CD4-positive, alpha-beta memory T cell (primary cell): Measurements from ENCODE around the gene TTC39C. TPM values are rescaled to one million over a fixed set of nuclear protein-coding genes. Genes with fewer than 3 reads are reported as not detected.

Experiments
- CTCF ChIA-PET: fragments of 350-600 bp; sonication (Branson Sonifier 250); formaldehyde crosslinking; loops from one replicate; lab custom pipeline; 2021; ENCODE audit warnings: inconsistent platforms; ENCODE audit not compliant: partially characterized antibody; lab: Charles Lee
- POLR2A ChIA-PET: fragments of 350-600 bp; sonication (Branson Sonifier 250); formaldehyde crosslinking; loops from one replicate; lab custom pipeline; 2021; ENCODE audit not compliant: partially characterized antibody; lab: Charles Lee
- DNase-seq, 5 donors: peaks; one replicate each; pipeline versions ENCODE4 v3.0.0 to v3.0.0-alpha.2; 2020 to 2022; ENCODE audit warnings: mixed read lengths in 1 of 5
- H3K27ac ChIP-seq: one replicate; pipeline ENCODE4 v1.7.0; 2013; ENCODE audit warnings: low read depth, low read length
- H3K27me3 ChIP-seq: 2 replicates; pipeline ENCODE4 v1.7.0; 2013; ENCODE audit warnings: mild to moderate bottlenecking, low read length, moderate library complexity; ENCODE audit not compliant: insufficient read depth
- H3K36me3 ChIP-seq: 2 replicates; pipeline ENCODE4 v1.7.0; 2013; ENCODE audit warnings: mild to moderate bottlenecking, low read length, moderate library complexity; ENCODE audit not compliant: insufficient read depth
- H3K4me1 ChIP-seq: 2 replicates; pipeline ENCODE4 v1.7.0; 2013; ENCODE audit warnings: mild to moderate bottlenecking, low read length, moderate library complexity; ENCODE audit not compliant: insufficient read depth
- H3K4me3 ChIP-seq, 2 donors: one replicate each; pipeline ENCODE4 v1.7.0; 2013; ENCODE audit warnings: low read length in 2 of 2, mild to moderate bottlenecking in 1 of 2
- H3K9me3 ChIP-seq, 2 donors: one replicate each; pipeline ENCODE4 v1.7.0; 2013; ENCODE audit warnings: low read length in 2 of 2, control low read depth in 1 of 2; ENCODE audit not compliant: control insufficient read depth in 1 of 2
- H3K27ac Mint-ChIP-seq, 7 donors: one replicate each; pipeline ENCODE4 v1.8.0; 2020 to 2021; ENCODE audit warnings: mixed read lengths in 7 of 7, mild to moderate bottlenecking in 6 of 7, inconsistent platforms in 3 of 7, moderate library complexity in 3 of 7
- H3K27me3 Mint-ChIP-seq, 2 donors: one replicate each; pipeline ENCODE4 v1.8.0; 2020 to 2021; ENCODE audit warnings: mixed read lengths in 2 of 2
- H3K36me3 Mint-ChIP-seq, 2 donors: one replicate each; pipeline ENCODE4 v1.8.0; 2020 to 2021; ENCODE audit warnings: mixed read lengths in 2 of 2, inconsistent platforms in 1 of 2, mild to moderate bottlenecking in 1 of 2
- H3K4me1 Mint-ChIP-seq, 4 donors: one replicate each; pipeline ENCODE4 v1.8.0; 2020 to 2021; ENCODE audit warnings: mixed read lengths in 4 of 4, mild to moderate bottlenecking in 1 of 4
- H3K4me3 Mint-ChIP-seq, 8 donors: one replicate each; pipeline ENCODE4 v1.8.0; 2020 to 2021; ENCODE audit warnings: mixed read lengths in 8 of 8, mild to moderate bottlenecking in 7 of 8, moderate library complexity in 6 of 8, inconsistent platforms in 3 of 8
- H3K9me3 Mint-ChIP-seq, 8 donors: one replicate each; pipeline ENCODE4 v1.8.0; 2020 to 2021; ENCODE audit warnings: mixed read lengths in 8 of 8, mild to moderate bottlenecking in 5 of 8, inconsistent platforms in 3 of 8, moderate library complexity in 1 of 8
- intact Hi-C: fragments of 100-400 bp; cut with micrococcal nuclease; formaldehyde crosslinking; loops from one replicate; pipeline ENCODE4 v1.15.1; 2023
- polyA plus RNA-seq, 2 donors: library from polyadenylated mRNA; unstranded; fragments of 300-500 nt; fragmentation: Illumina TruSeq; gene quantifications; one replicate each; pipeline ENCODE4 v1.2.3, GENCODE V29; 2021
- total RNA-seq, 2 experiments: library from RNA; stranded (reverse); gene quantifications; one replicate each; pipeline ENCODE4 v1.2.3, GENCODE V29; 2021

Gene TTC39C
- total and polyA plus RNA-seq, 4 experiments from 2014 or later: 134 to 180 (median 167) TPM

- H3K36me3 Mint-ChIP-seq: peaks cover 64 to 80% of the 10 kb centered on the region in 2 donors
- H3K4me1 Mint-ChIP-seq: peaks cover 0 to 10% (median 3%) of the 10 kb centered on the region in 4 donors
- POLR2A ChIA-PET: interaction anchor here (1.7 kb wide), 1 partner anchor 11 kb away, joined by 6 read pairs; the partner anchor contains the start of gene CABYR
- no peaks in the 10 kb centered on the region for H3K27me3 Mint-ChIP-seq
- peaks cover 82% of the 10 kb centered on the region for H3K36me3 ChIP-seq
- no peak overlapping the region for H3K4me3 Mint-ChIP-seq
- no peak overlapping the region for H3K27ac ChIP-seq
- no peaks in the 10 kb centered on the region for H3K27me3 ChIP-seq
- H3K27ac Mint-ChIP-seq: peak overlapping the region in 6 of 7 donors; percentile 2 to 93 (median 65)
- no peak overlapping the region for H3K4me3 ChIP-seq
- DNase-seq: no peak
- CTCF ChIA-PET: interaction anchor here (0.6 to 1.0 kb wide), 2 partner anchors 97 to 586 kb away, joined by 3 read pairs; no protein-coding TSS in a partner anchor
- intact Hi-C loops: no loop called here
- H3K9me3 Mint-ChIP-seq: no peaks in the 10 kb centered on the region
- H3K4me1 ChIP-seq: no peaks in the 10 kb centered on the region
- H3K9me3 ChIP-seq: no peaks in the 10 kb centered on the region
These were observed 113.2 kb downstream of the TTC39C start for GRCh38 chr18:24127735-24128134.

- no peak for DNase-seq
- H3K4me3 ChIP-seq: no peak overlapping the region
- H3K27me3 ChIP-seq: no peaks in the 10 kb centered on the region
- H3K4me3 Mint-ChIP-seq: no peak overlapping the region
- H3K4me1 Mint-ChIP-seq: peaks cover 0 to 10% (median 1%) of the 10 kb centered on the region in 4 donors
- peaks cover 76% of the 10 kb centered on the region for H3K36me3 ChIP-seq
- intact Hi-C loops: no loop called here
- H3K9me3 ChIP-seq: no peaks in the 10 kb centered on the region
- CTCF ChIA-PET: no interaction called here
- H3K4me1 ChIP-seq: no peaks in the 10 kb centered on the region
- no peak overlapping the region for H3K27ac ChIP-seq
- POLR2A ChIA-PET: interaction anchor here (1.7 kb wide), 1 partner anchor 10 kb away, joined by 6 read pairs; the partner anchor contains the start of gene CABYR
- peaks cover 66 to 80% of the 10 kb centered on the region in 2 donors for H3K36me3 Mint-ChIP-seq
- no peaks in the 10 kb centered on the region for H3K9me3 Mint-ChIP-seq
- H3K27me3 Mint-ChIP-seq: no peaks in the 10 kb centered on the region
- H3K27ac Mint-ChIP-seq: peak overlapping the region in 2 of 7 donors; percentile 9 to 71
These were observed 114.1 kb downstream of the TTC39C start for GRCh38 chr18:24128700-24129099.

GRCh38 chr18:24130494-24130893 lies 115.9 kb downstream of the TTC39C start:
- H3K4me3 ChIP-seq: no peak overlapping the region
- no peaks in the 10 kb centered on the region for H3K9me3 ChIP-seq
- CTCF ChIA-PET: no interaction called here
- no peaks in the 10 kb centered on the region for H3K9me3 Mint-ChIP-seq
- H3K36me3 Mint-ChIP-seq: peaks cover 65 to 72% of the 10 kb centered on the region in 2 donors
- DNase-seq: no peak
- no peaks in the 10 kb centered on the region for H3K4me1 ChIP-seq
- no peak overlapping the region for H3K4me3 Mint-ChIP-seq
- peaks cover 0 to 4% (median 1%) of the 10 kb centered on the region in 4 donors for H3K4me1 Mint-ChIP-seq
- intact Hi-C loops: no loop called here
- no peak overlapping the region for H3K27ac Mint-ChIP-seq
- POLR2A ChIA-PET: no interaction called here
- H3K36me3 ChIP-seq: peaks cover 63% of the 10 kb centered on the region
- no peak overlapping the region for H3K27ac ChIP-seq
- H3K27me3 ChIP-seq: no peaks in the 10 kb centered on the region
- H3K27me3 Mint-ChIP-seq: no peaks in the 10 kb centered on the region

GRCh38 chr18:24136967-24137373 lies 122.4 kb downstream of the TTC39C start:
- Mint-ChIP-seq H3K4me3 (peak overlapping the region in 7 of 8 donors; percentile 9 to 98 (median 48)), H3K9me3 (no peaks in the 10 kb centered on the region)
- POLR2A ChIA-PET: no interaction called here

DNA sequence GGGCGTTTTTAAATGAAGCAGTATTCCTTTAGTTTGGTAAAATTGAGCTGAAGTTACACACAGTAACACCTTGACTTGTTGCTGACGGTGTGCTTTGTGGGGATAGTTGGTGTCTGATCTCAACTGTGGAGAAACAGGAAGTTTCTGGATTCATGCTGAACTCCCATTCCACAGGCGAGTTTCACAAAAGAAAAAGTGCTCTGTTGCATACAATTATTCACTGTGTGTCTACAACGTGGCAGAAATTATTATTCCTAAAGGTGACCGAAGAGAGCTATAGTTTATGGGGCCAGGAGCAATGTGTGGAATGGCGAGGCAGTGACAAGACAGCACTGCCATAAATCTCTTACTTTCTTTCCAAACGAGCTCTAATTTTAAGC lies 123.8 kb downstream of the TTC39C start:
- CTCF ChIA-PET: no interaction called here

More at GRCh38 chr18:24136967-24137373, 122.4 kb downstream of the TTC39C start:
- intact Hi-C loops: loop anchor here (5.0 kb wide), 1 partner anchor 310 kb away; no protein-coding TSS in a partner anchor
- no peak overlapping the region for H3K4me3 ChIP-seq
- peak overlapping the region; percentile 6 for H3K27ac ChIP-seq
- Mint-ChIP-seq H3K36me3 (peaks cover 26 to 27% of the 10 kb centered on the region in 2 donors), H3K27me3 (peaks cover 5 to 7% of the 10 kb centered on the region in 2 donors), H3K4me1 (peaks cover 26 to 44% (median 34%) of the 10 kb centered on the region in 4 donors), H3K27ac (peak overlapping the region; percentile 68 to 94 (median 74))
- no peaks in the 10 kb centered on the region for H3K9me3 ChIP-seq
- peaks cover 7% of the 10 kb centered on the region for H3K27me3 ChIP-seq
- peaks cover 29% of the 10 kb centered on the region for H3K4me1 ChIP-seq
- CTCF ChIA-PET: no interaction called here
- DNase-seq: peak in 3 of 5 donors; percentile 17 to 20 (median 19)
- H3K36me3 ChIP-seq: peaks cover 11% of the 10 kb centered on the region

GRCh38 chr18:24138789-24139616 lies 124.4 kb downstream of the TTC39C start, which contains the start of gene CABYR:
CABYR (plus strand) TSS chr18:24139062; CDS start chr18:24143115, 4,053 bp downstream.
- Histone ChIP-seq H3K4me1 (peaks cover 29% of the 10 kb centered on the region), H3K27me3 (peaks cover 7% of the 10 kb centered on the region), H3K27ac (peak within 1 kb of the TSS; percentile 37), H3K4me3 (peak within 1 kb of the TSS; percentile 49 to 67), H3K36me3 (no peaks in the 10 kb centered on the region), H3K9me3 (no peaks in the 10 kb centered on the region)
- POLR2A ChIA-PET: interaction anchor here (0.6 to 2.0 kb wide), 10 partner anchors 11 to 685 kb away, joined by 3 to 9 read pairs (median 5); no protein-coding TSS in a partner anchor
- Mint-ChIP-seq H3K27me3 (peaks cover 8 to 11% of the 10 kb centered on the region in 2 donors), H3K9me3 (no peaks in the 10 kb centered on the region), H3K4me3 (peak within 1 kb of the TSS; percentile 86 to 98 (median 92)), H3K27ac (peak within 1 kb of the TSS; percentile 79 to 94 (median 87)), H3K4me1 (peaks cover 26 to 44% (median 34%) of the 10 kb centered on the region in 4 donors), H3K36me3 (peaks cover 9 to 10% of the 10 kb centered on the region in 2 donors)
- intact Hi-C loops: loop anchor here (5.0 kb wide), 1 partner anchor 312 kb away; no protein-coding TSS in a partner anchor
- CTCF ChIA-PET: interaction anchor here (0.9 kb wide), 1 partner anchor 20 kb away, joined by 3 read pairs; no protein-coding TSS in a partner anchor
- DNase-seq: peak; percentile 71 to 86 (median 71)

More for the DNA sequence above, 123.8 kb downstream of the TTC39C start:
- peaks cover 26 to 44% (median 34%) of the 10 kb centered on the region in 4 donors for H3K4me1 Mint-ChIP-seq
- peak overlapping the region; percentile 86 to 98 (median 92) for H3K4me3 Mint-ChIP-seq
- POLR2A ChIA-PET: interaction anchor here (0.8 to 2.0 kb wide), 8 partner anchors 11 to 685 kb away, joined by 3 to 9 read pairs (median 6); no protein-coding TSS in a partner anchor
- H3K27ac ChIP-seq: peak overlapping the region; percentile 37
- H3K4me3 ChIP-seq: peak overlapping the region; percentile 4 to 67
- H3K27me3 Mint-ChIP-seq: peaks cover 8 to 10% of the 10 kb centered on the region in 2 donors
- H3K9me3 ChIP-seq: no peaks in the 10 kb centered on the region
- peak overlapping the region in 6 of 7 donors; percentile 68 to 94 (median 90) for H3K27ac Mint-ChIP-seq
- H3K9me3 Mint-ChIP-seq: no peaks in the 10 kb centered on the region
- H3K36me3 ChIP-seq: no peaks in the 10 kb centered on the region
- H3K4me1 ChIP-seq: peaks cover 29% of the 10 kb centered on the region
- peaks cover 12 to 14% of the 10 kb centered on the region in 2 donors for H3K36me3 Mint-ChIP-seq
- DNase-seq: no peak
- peaks cover 7% of the 10 kb centered on the region for H3K27me3 ChIP-seq
- intact Hi-C loops: loop anchor here (5.0 kb wide), 1 partner anchor 311 kb away; no protein-coding TSS in a partner anchor
